ENCODE measurements around the gene BCL7C. TPM values are rescaled to one million over a fixed set of nuclear protein-coding genes. Genes with fewer than 3 reads are reported as not detected.
A peak's percentile ranks its signal among the peaks of the same experiment; 100 is the strongest.

The BCL7C gene
- total RNA-seq, 1 donor from 2014 or later, result 46.2 TPM

DNA sequence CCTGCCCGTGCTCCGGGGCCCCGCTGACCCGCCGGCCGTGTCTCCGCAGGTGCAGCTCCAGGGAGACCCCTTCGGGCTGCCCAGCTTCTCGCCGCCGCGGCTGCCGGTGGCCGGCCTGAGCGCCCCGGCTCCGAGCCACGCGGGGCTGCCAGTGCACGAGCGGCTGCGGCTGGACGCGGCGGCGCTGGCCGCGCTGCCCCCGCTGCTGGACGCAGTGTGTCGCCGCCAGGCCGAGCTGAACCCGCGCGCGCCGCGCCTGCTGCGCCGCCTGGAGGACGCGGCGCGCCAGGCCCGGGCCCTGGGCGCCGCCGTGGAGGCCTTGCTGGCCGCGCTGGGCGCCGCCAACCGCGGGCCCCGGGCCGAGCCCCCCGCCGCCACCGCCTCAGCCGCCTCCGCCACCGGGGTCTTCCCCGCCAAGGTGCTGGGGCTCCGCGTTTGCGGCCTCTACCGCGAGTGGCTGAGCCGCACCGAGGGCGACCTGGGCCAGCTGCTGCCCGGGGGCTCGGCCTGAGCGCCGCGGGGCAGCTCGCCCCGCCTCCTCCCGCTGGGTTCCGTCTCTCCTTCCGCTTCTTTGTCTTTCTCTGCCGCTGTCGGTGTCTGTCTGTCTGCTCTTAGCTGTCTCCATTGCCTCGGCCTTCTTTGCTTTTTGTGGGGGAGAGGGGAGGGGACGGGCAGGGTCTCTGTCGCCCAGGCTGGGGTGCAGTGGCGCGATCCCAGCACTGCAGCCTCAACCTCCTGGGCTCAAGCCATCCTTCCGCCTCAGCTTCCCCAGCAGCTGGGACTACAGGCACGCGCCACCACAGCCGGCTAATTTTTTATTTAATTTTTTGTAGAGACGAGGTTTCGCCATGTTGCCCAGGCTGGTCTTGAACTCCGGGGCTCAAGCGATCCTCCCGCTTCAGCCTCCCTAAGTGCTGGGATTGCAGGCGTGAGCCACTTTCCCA lies 8.4 kb upstream of the BCL7C start:
- H3K36me3 ChIP-seq, result no peaks in the 10 kb centered on the region
- H3K27ac ChIP-seq, result peak overlapping the region; percentile 86 to 92
- peak overlapping the region; percentile 76 to 82 for H3K4me3 ChIP-seq
- no peaks in the 10 kb centered on the region for H3K27me3 ChIP-seq
- TF ChIP-seq, protein P1, sequence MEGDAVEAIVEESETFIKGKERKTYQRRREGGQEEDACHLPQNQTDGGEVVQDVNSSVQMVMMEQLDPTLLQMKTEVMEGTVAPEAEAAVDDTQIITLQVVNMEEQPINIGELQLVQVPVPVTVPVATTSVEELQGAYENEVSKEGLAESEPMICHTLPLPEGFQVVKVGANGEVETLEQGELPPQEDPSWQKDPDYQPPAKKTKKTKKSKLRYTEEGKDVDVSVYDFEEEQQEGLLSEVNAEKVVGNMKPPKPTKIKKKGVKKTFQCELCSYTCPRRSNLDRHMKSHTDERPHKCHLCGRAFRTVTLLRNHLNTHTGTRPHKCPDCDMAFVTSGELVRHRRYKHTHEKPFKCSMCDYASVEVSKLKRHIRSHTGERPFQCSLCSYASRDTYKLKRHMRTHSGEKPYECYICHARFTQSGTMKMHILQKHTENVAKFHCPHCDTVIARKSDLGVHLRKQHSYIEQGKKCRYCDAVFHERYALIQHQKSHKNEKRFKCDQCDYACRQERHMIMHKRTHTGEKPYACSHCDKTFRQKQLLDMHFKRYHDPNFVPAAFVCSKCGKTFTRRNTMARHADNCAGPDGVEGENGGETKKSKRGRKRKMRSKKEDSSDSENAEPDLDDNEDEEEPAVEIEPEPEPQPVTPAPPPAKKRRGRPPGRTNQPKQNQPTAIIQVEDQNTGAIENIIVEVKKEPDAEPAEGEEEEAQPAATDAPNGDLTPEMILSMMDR (IDR thresholded peaks at IDR 0.05), result peak in 1 of 3 experiments; percentile 75
- peak in 1 of 2 donors; percentile 80 for DNase-seq (ENCODE audit: low spot score in 2 of 2)
- H3K4me1 ChIP-seq, result peaks cover 4 to 5% of the 10 kb centered on the region in 2 donors
- no peaks in the 10 kb centered on the region for H3K9me3 ChIP-seq
- intact Hi-C loops (cut with DNase I), result loop anchor here (1.0 kb wide), 2 partner anchors 27 to 58 kb away; no protein-coding TSS in a partner anchor

DNA sequence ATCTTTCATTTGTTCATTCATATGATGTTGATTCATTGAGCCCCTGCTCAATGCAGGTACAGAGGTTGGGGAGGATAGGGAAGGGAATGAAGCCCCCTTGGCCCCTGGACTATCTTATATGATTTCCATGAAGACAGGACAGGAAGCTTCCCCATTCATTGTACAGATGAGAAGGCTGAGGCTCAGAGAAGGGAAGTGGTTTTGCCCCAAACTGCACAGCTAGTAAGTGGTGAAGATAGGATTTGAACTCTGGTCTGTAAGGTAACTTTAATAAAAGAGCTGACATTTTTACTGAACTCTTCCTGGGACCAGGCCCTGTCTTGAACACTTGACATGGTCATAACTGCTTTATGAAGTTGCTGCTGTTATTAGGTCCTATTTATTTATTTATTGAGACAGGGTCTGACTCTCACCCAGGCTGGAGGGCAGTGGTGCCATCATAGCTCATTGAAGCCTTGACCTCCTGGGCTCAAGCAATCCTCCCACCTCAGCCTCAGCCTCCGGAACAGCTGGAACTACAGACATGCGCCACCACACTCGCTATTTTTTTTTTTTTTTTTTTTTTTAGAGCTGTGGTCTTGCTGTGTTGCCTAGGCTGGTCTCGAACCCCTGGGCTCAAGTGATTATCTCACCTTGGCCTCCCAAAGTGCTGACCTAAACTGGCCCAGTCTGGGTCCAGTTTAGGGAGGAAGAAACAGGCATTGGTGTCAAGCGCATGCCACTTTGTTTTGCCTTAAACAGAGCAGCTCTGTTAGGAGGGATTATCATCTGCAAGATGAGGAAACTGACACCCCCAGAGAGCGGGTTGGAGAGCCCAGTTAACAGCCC lies 7.5 kb upstream of the BCL7C start:
- Histone ChIP-seq H3K36me3 (no peaks in the 10 kb centered on the region), H3K9me3 (no peaks in the 10 kb centered on the region), H3K4me3 (peak overlapping the region; percentile 76 to 82), H3K27me3 (no peaks in the 10 kb centered on the region), H3K4me1 (peaks cover 5 to 6% of the 10 kb centered on the region in 2 donors), H3K27ac (peak overlapping the region; percentile 71 to 92)
- TF ChIP-seq, protein P1 (IDR thresholded peaks at IDR 0.05), result no peak
- intact Hi-C loops (cut with DNase I), result loop anchor here (1.0 kb wide), 2 partner anchors 26 to 57 kb away; no protein-coding TSS in a partner anchor
- no peak for DNase-seq (ENCODE audit: low spot score in 2 of 2)

DNA sequence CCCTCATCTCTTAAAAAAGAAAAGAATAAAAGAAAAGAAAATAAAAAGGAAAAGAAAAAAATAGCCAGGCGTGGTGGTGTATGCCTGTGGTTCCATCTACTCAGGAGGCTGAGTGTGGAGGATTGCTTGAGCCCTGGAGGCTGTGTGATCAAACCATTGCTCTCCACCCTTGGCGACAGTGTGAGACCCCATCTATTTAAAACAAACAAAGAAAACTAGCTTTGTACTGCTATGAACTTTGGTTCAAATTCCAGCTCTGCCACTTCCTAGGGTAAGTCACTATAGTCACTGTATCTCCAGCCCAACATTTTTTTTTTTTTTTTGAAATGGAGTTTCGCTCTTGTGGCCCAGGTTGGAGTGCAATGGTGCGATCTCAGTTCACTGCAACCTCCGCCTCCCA lies 6.7 kb upstream of the BCL7C start:
- Histone ChIP-seq H3K27ac (no peak overlapping the region), H3K4me1 (peaks cover 10 to 11% of the 10 kb centered on the region in 2 donors), H3K9me3 (no peaks in the 10 kb centered on the region), H3K4me3 (no peak overlapping the region), H3K36me3 (no peaks in the 10 kb centered on the region), H3K27me3 (no peaks in the 10 kb centered on the region)
- intact Hi-C loops (cut with DNase I), result no loop called here
- TF ChIP-seq, protein P1 (IDR thresholded peaks at IDR 0.05), result no peak
- no peak for DNase-seq (ENCODE audit: low spot score in 2 of 2)

DNA sequence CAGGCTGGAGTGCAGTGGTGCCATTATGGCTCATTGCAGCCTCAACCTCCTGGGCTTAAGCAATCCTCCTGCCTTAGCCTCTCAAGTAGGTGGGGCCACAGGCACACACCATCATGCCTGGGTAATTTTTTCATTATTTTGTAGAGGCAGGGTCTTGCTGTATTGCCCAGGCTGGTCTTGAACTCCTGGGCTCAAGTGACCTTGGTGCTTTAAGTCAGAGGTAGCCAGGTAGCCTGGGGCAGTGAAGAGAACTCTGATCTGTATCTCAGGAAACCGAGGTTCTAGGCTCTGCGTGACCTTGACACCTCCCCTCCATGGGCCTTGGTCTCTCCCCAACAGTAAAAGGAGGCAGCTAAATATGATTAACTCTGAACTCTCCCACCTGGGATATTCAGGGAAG lies 5.9 kb upstream of the BCL7C start:
- Histone ChIP-seq H3K4me3 (no peak overlapping the region), H3K9me3 (no peaks in the 10 kb centered on the region), H3K4me1 (peaks cover 14 to 18% of the 10 kb centered on the region in 2 donors), H3K36me3 (no peaks in the 10 kb centered on the region), H3K27me3 (no peaks in the 10 kb centered on the region), H3K27ac (no peak overlapping the region)
- TF ChIP-seq, protein P1 (IDR thresholded peaks at IDR 0.05), result no peak
- no peak for DNase-seq (ENCODE audit: low spot score in 2 of 2)
- intact Hi-C loops (cut with DNase I), result no loop called here

DNA sequence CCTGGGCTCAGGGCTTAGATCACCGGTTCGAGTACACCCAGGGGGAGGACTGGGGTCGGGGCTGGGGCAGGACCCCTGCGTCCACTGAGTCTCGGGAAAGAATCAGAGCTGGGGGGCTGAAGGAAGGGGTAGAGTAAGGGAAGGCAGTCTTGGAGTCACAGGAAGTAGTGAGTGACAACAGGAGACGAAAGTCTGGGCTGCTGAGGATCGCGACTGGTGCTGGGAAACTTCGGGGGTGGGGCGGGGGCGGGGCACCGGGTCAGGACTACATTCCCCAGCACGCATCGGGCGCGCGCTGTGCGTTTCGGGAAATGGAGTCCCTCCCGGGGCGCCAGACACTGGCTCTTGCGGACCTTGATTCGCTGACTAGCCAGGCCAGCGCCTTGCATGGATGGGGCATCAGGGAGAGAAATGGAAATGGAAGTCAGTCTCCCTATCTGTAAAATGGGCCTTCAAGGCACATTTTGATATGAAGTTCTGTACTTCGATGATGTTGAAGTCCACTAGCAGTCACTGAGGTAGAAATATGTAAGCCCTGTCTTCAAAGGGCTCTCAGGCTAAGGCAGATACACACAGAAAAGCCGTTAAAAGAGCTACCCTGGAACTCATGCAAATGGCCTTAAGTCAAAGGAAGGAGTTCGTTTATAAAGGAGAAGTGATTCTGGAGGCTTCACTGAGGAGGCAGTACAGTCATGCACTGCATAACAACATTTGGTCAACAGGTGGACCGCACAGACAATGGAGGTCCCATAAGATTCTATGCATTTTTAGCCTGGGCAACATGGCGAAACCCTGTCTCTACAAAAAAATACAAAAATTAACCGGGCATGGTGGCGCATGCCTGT lies 3.2 kb upstream of the BCL7C start:
- peak overlapping the region; percentile 99 for H3K27ac ChIP-seq
- H3K27me3 ChIP-seq, result no peaks in the 10 kb centered on the region
- no peaks in the 10 kb centered on the region for H3K9me3 ChIP-seq
- peaks cover 20 to 32% of the 10 kb centered on the region in 2 donors for H3K4me1 ChIP-seq
- TF ChIP-seq, protein P1 (IDR thresholded peaks at IDR 0.05), result no peak
- peaks cover 0 to 4% of the 10 kb centered on the region in 2 donors for H3K36me3 ChIP-seq
- intact Hi-C loops (cut with DNase I), result loop anchor here (1.0 to 2.0 kb wide), 3 partner anchors 25 to 198 kb away; partner anchors contain the start of gene SRCAP
- peak; percentile 65 to 95 for DNase-seq (ENCODE audit: low spot score in 2 of 2)
- peak overlapping the region; percentile 62 to 73 for H3K4me3 ChIP-seq

Measured in ascending aorta (tissue), 2 donors.